Heart left ventricle (tissue), 16 donors: ENCODE results near the gene MAP1LC3B. TPM values are rescaled to one million over a fixed set of nuclear protein-coding genes. Genes with fewer than 3 reads are reported as not detected.

ENCODE experiments used
- ATAC-seq, 4 donors: fragments of 200-7000 bp; cut with Tn5 transposase; one replicate each; pipeline ENCODE4 v1.9.1; 2020 to 2022; ENCODE audit warnings: moderate library complexity in 4 of 4, mild to moderate bottlenecking in 3 of 4, moderate number of reproducible peaks in 1 of 4
- DNase-seq, 5 donors: peaks; one replicate each; pipeline ENCODE4 v3.0.0-alpha.2; 2020
- H3K27ac ChIP-seq, 12 donors: fragments of 200-600 bp; sonication (generic) in 4 of 12; one replicate each; pipeline versions ENCODE4 v1.5.0 to v1.8.0; 2016 to 2022; ENCODE audit warnings: mild to moderate bottlenecking in 2 of 12
- H3K27me3 ChIP-seq, 9 donors: fragments of 200-600 bp; sonication (generic) in 2 of 9; one replicate each; pipeline versions ENCODE4 v1.5.1 to v1.8.0; 2016 to 2022; ENCODE audit warnings: mild to moderate bottlenecking in 3 of 9
- H3K36me3 ChIP-seq, 9 donors: fragments of 200-600 bp; sonication (generic) in 2 of 9; one replicate each; pipeline versions ENCODE4 v1.5.0 to v1.8.0; 2018 to 2022; ENCODE audit warnings: mild to moderate bottlenecking in 2 of 9
- H3K4me1 ChIP-seq, 12 donors: fragments of 200-600 bp; sonication (generic) in 4 of 12; one replicate each; pipeline versions ENCODE4 v1.5.0 to v1.8.0; 2016 to 2022; ENCODE audit warnings: mild to moderate bottlenecking in 3 of 12
- H3K4me3 ChIP-seq, 12 donors: fragments of 200-600 bp; sonication (generic) in 4 of 12; one replicate each; pipeline versions ENCODE4 v1.5.0 to v1.8.0; 2017 to 2022; ENCODE audit warnings: mild to moderate bottlenecking in 9 of 12, moderate library complexity in 4 of 12
- H3K9me3 ChIP-seq, 12 donors: fragments of 200-600 bp; sonication (generic) in 4 of 12; one replicate each; pipeline versions ENCODE4 v1.5.0 to v1.8.0; 2016 to 2022; ENCODE audit warnings: mild to moderate bottlenecking in 1 of 12
- CTCF ChIP-seq, 12 donors: fragments of 200-600 bp; sonication (generic) in 4 of 12; IDR thresholded peaks; one replicate each; pipeline versions ENCODE4 v1.5.0 to v1.8.0; 2018 to 2022; ENCODE audit warnings: antibody characterized with exemption in 12 of 12, mild to moderate bottlenecking in 5 of 12
- POLR2A ChIP-seq, 2 donors: fragments of 450-650 bp; IDR thresholded peaks; one replicate each; pipeline ENCODE4 v1.6.1; 2017; ENCODE audit warnings: antibody characterized with exemption in 2 of 2, mild to moderate bottlenecking in 2 of 2, moderate library complexity in 2 of 2
- WGBS, 4 donors: extraction: QIAGEN DNeasy Blood & Tissue Kit in 2 of 4; methylation state at CpG; one replicate each; pipeline versions ENCODE4 v1.1.5 to v1.1.7; 2013 to 2018; 5-methylcytosine and 5-hydroxymethylcytosine counted together
- intact Hi-C, 10 donors: fragments of 100-400 bp; cut with DNase I; formaldehyde crosslinking; loops; one replicate each; pipeline versions ENCODE4 v1.11.1 to v1.14.2; 2022
- polyA plus RNA-seq, 2 donors: library from polyadenylated mRNA; stranded (reverse); fragments of 200-250 nt; gene quantifications; one replicate each; pipeline ENCODE4 v1.2.3, GENCODE V29; 2013
- total RNA-seq, 9 donors: library from RNA; depleted of rRNA in 2 of 9; stranded (reverse); fragments of >200 nt in 2 of 9; fragmentation: NEBNext Ultra II Directional in 3 of 9; extraction: Animal tissue kit (Norgen Biotek cat#: 25700) in 3 of 9; gene quantifications; one replicate each; pipeline versions ENCODE4 v1.1.0 to v1.2.4, GENCODE V29; 2016 to 2023
- donor health status: ischemic (EF 13 %, LVEDD 7.1; RV severe dilation, severe dysfunction).
- donor health status: healthy with polysubstance abuse.
- donor health status: DM: no; HTN: yes; CAD: no.
- donor health status: DM: no; HTN: no; CAD: no.
- donor health status: ischemic (EF 25% LVEDD 6.9; RV normal size, moderate dysfunction).
- donor health status: ischemic (EF 25% LVEDD 5.7; RV mildly dilated, moderate dysfunction).
- donor health status: healthy.
- donor health status: DM: yes; HTN: yes; CAD: no.
- donor health status: ischemic (EF 35%, LVEDD 5.7; RV mildly dilated, moderate dysfunction).
- donor health status: nonischemic (EF 11% LVEDD 7.7; RV severe dilation, severe dysfunction).
- donor health status: DM: yes; HTN: yes; CAD: no.
- donor health status: PGD.
- donor health status: ischemic (EF 29% LVEDD 5.4; RV normal size, mild dysfunction).
- donor health status: nonischemic (EF 23%, LVEDD 6.1; RV moderate dilation, normal function).

Gene MAP1LC3B
- total and polyA plus RNA-seq, 11 donors: 70.7 to 263 (median 116) TPM

GRCh38 chr16:87441886-87442580, 49.9 kb downstream of the MAP1LC3B start:
- DNase-seq (no peak), ATAC-seq (no peak)
- Histone ChIP-seq H3K4me1 (peaks cover 0 to 11% (median 1%) of the 10 kb centered on the region in 12 donors), H3K27me3 (no peaks in the 10 kb centered on the region), H3K4me3 (no peak overlapping the region), H3K36me3 (peaks cover 0 to 38% (median 27%) of the 10 kb centered on the region in 9 donors), H3K9me3 (peaks cover 0 to 12% (median 0%) of the 10 kb centered on the region in 12 donors), H3K27ac (no peak overlapping the region)
- 92 to 97% (median 96%) methylated on average over 8 to 12 of the region's 12 CpGs for WGBS, 4 donors
- intact Hi-C loops: no loop called here
- TF ChIP-seq POLR2A (IDR thresholded peaks at IDR 0.05): no peak

GRCh38 chr16:87442581-87442966, 50.4 kb downstream of the MAP1LC3B start:
- DNase-seq: no peak
- intact Hi-C loops: no loop called here

GRCh38 chr16:87443016-87443415, 50.9 kb downstream of the MAP1LC3B start:
- Histone ChIP-seq H3K27me3 (no peaks in the 10 kb centered on the region), H3K36me3 (peaks cover 0 to 48% (median 36%) of the 10 kb centered on the region in 9 donors), H3K4me1 (peaks cover 0 to 6% (median 0%) of the 10 kb centered on the region in 12 donors), H3K9me3 (peaks cover 0 to 12% (median 0%) of the 10 kb centered on the region in 12 donors), H3K27ac (no peak overlapping the region), H3K4me3 (no peak overlapping the region)
- DNase-seq (no peak), ATAC-seq (no peak)
- WGBS, 4 donors: 96 to 98% (median 97%) methylated on average over 8 of the region's 8 CpGs
- TF ChIP-seq POLR2A (IDR thresholded peaks at IDR 0.05): no peak
- no peak for TF ChIP-seq CTCF (IDR thresholded peaks at IDR 0.05)
- intact Hi-C loops: no loop called here

More at GRCh38 chr16:87442581-87442966, 50.4 kb downstream of the MAP1LC3B start:
- no peak for ATAC-seq
- 86 to 90% (median 88%) methylated on average over 4 of the region's 4 CpGs for WGBS, 4 donors
- peaks cover 0 to 43% (median 32%) of the 10 kb centered on the region in 9 donors for H3K36me3 ChIP-seq
- H3K27ac ChIP-seq: no peak overlapping the region
- peaks cover 0 to 12% (median 0%) of the 10 kb centered on the region in 12 donors for H3K9me3 ChIP-seq
- peaks cover 0 to 7% (median 0%) of the 10 kb centered on the region in 12 donors for H3K4me1 ChIP-seq
- no peaks in the 10 kb centered on the region for H3K27me3 ChIP-seq
- no peak overlapping the region for H3K4me3 ChIP-seq
- no peak for TF ChIP-seq POLR2A (IDR thresholded peaks at IDR 0.05)
- no peak for TF ChIP-seq CTCF (IDR thresholded peaks at IDR 0.05)

GRCh38 chr16:87443964-87444363, 51.8 kb downstream of the MAP1LC3B start:
- WGBS, 4 donors: 99 to 100% (median 99%) methylated on average over 3 of the region's 3 CpGs
- peaks cover 0 to 12% (median 0%) of the 10 kb centered on the region in 12 donors for H3K9me3 ChIP-seq
- no peak overlapping the region for H3K4me3 ChIP-seq
- intact Hi-C loops: no loop called here
- H3K36me3 ChIP-seq: peaks cover 0 to 57% (median 45%) of the 10 kb centered on the region in 9 donors
- DNase-seq: no peak
- no peaks in the 10 kb centered on the region for H3K27me3 ChIP-seq
- peaks cover 0 to 5% (median 0%) of the 10 kb centered on the region in 12 donors for H3K4me1 ChIP-seq
- no peak overlapping the region for H3K27ac ChIP-seq
- no peak for TF ChIP-seq POLR2A (IDR thresholded peaks at IDR 0.05)
- no peak for TF ChIP-seq CTCF (IDR thresholded peaks at IDR 0.05)
- no peak for ATAC-seq
